GM20431 (cell line): Measurements from ENCODE around the gene AK9.
"Not testable (repeated sequence)": the region's sequence is repeated elsewhere in the genome, so short reads cannot be mapped to it uniquely, and the experiment has no call there.

Experiments
- in situ Hi-C: fragments of 300-500 bp; cut with MseI, MboI; formaldehyde crosslinking; loops from one replicate; pipeline ENCODE4 v1.15.0; 2020; ENCODE audit warnings: low sequenced_read_pairs; ENCODE audit not compliant: unreplicated experiment

AK9 gene

DNA sequence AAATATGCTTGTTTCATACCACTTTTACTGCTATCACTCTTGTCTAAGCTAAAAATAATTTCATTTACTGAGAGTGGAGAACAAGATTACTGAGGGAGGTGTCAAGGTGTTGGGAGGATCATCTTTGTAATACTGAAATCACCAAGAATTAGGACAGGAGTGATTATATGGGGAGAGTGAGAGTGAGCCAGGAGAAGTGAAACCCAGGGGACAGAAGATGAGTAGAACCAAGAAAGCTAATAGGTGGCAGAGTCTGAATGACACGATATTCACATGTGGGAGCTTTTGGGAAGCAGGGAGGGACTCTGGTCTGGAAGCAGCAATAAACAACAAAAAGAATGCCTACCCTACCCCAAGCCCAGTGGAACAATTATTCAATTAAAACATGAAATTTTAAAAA, 58.6 kb downstream of the AK9 start:
- in situ Hi-C loops, result no loop called here

DNA sequence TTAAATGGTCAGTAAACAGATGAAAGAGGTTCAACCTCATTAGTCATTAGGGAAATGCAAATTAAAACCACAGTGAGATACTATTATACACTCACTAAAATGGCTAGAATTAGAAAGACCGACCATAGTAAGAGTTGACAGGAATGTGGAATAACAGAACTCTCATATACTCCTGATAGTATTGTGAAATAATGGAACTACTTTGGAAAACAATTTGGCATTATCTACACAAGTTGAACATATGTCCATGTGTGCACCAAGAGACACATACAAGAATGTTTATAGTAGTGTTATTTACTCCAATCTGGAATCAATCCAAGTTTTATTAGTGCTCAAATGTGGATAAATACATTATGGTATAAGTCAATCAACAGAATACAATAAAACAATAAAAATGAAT, 59.6 kb downstream of the AK9 start:
- in situ Hi-C loops, result no loop called here

DNA sequence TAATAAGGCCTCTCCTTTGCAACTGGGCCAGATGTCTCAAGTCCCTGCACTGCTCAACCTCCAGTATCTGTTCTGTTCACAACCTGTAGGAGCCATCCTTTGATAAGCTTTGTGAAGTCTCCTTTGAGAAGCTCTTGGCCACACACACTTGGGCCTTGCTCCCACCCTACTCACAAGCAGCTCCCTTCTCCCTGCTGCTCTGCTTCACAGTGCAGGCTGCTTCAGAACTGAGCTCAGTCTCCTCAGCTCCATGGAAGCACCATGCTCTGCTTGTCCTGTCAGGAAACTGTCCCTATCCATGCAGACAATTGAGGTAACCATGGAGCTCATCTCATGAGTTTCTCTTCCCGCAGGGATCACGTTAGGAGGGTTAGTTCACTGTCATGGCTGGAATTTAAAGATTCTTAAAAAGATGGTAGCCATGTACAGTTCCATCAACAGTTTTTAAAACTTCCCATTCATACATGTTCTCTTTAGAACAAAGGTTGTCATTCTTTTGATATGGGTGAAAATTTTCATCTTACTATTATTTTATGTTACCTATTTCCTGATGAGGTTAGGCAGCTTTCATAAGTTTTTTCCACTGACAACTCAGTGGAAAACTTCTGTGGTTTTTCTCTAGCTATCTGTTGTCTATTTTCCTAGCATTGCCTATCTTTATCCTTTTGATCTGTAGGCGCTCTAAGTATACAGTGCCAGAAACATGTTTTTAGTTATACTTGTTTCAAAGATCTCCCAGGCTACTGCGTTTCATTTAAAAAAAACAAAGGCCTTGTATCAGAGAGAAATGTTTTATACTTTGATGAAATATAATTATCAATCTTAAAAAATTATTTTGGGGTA, 62.6 kb downstream of the AK9 start:
- in situ Hi-C loops, result no loop called here

DNA sequence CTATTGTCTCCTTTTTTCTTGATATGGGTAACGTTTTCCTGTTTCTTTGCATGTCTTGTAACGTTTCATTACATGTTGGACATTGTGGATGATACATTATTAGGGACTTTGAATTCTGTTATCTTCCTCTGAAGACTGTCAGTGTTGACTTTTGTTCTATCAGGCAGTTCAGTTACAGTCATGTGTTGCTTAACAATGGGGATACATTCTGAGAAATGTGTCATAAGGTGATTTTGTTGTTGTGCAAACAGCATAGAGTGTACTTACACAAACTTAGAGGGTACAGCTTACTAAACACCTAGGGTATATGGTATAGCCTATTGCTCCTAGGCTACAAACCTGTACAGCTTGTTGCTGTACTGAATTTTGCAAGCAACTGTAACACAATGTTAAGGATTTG, 64.7 kb downstream of the AK9 start:
- in situ Hi-C loops, result no loop called here

DNA sequence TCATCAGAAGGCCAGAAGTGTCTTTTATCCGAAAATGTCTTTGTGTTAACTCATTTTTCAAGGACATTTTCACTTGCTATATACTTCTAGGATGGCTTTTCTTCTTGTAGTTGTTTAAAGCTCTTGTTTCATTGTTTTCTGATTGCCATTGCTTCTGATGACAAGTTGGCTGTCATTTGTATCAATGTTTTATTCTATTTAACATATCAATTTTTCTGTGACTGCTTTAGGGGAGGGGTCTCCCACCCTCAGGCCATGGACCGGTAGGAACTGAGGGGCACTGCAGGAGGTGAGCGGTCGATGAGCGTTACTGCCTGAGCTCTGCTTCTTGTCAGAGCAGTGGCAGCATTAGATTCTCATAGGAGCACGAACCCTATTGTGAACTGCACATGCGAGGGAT, 65.8 kb downstream of the AK9 start:
- in situ Hi-C loops, result no loop called here

DNA sequence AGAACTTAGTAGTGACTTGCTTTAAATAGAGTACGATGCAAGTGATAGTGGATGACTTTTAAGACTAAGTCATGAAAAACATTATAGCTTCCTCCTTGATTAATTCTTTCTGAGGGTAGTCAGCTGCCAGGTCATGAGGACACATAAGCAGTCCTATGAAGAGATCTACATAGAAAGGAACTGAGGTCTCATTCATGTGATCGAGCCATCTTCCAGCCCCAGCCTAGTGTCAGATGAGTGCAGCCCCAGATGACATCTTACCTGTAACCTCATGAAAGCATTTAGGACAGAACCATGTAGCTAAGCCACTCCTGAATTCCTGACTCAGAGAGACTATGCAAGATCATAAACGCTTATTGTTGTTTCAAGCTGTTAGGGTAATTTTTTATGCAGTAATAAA, 67.7 kb downstream of the AK9 start:
- in situ Hi-C loops, result no loop called here

DNA sequence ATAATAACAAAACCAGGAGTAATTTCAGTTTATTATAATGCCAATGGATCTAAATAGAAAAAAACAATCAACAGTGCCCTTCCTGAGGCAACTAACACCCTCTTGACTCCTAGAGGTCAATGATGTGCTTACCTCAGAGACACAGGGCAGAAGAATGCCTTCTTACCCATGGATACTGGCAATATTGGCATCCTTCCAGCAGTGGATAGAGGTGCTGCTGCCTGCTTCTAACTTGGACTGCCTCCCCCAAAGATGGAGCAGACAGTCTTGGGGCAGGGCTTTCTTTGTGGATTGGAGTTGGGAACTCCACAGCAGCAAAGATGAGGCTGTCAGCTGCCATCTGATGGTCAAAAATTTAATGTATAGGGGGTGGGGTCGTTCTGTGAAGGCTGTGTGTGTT, 78.7 kb downstream of the AK9 start:
- in situ Hi-C loops, result no loop called here

DNA sequence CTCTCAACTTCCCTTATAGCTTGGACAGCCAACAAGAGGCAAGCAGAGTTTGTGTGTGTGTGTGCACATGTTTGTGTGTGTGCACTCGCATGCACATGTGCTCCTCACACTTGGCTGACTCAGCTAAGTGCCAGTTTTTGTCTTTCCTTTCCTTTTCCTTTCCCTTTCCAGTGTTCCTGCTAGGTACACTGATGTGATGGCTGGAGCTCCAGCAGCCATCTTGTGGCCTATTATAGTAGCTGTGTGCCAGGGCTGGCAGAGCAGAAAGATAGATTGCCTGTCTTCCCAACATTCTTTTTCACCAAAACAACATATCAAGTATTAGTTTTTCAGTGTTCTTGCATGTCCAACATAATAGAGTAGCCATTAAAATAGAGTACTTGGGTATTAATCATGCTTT, 79.5 kb downstream of the AK9 start:
- in situ Hi-C loops, result no loop called here

DNA sequence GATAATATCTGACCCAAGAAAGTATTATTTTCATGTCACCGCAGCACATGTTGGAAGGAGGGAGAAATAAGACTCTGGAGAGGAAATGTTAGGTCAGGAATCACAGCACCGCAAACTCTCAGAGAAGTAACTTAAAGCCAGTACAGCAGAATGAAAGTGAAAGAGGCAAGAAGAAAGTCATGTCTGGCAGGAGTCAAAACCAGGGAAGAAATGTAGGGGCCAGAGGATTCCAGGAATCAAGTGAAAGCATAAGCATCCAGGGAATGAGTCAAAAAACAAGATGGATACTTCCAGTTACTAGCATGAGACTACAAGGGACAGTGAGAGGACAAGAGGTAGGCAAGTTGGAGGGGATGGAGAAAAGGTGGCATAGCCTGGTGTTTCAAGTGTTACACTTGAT, 80.4 kb downstream of the AK9 start:
- in situ Hi-C loops, result no loop called here

DNA sequence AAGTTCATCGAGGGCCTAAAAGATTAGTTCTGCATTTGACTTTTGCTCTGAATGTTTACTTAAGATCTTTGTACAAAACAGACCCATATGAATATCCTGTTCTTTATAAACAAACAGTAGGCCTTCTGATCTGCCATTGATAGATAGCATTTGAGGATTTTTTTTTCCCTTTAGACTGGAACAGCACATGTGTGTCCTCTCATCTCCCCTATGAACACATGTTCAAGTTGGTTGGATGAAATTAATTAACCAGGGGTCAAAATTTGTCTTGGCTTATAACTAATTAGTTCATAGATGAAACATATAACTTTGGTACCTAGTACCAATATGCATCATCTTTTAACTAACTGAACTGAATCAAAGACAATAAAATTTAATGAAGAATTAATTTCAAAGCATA, 81.3 kb downstream of the AK9 start:
- in situ Hi-C loops, result no loop called here

DNA sequence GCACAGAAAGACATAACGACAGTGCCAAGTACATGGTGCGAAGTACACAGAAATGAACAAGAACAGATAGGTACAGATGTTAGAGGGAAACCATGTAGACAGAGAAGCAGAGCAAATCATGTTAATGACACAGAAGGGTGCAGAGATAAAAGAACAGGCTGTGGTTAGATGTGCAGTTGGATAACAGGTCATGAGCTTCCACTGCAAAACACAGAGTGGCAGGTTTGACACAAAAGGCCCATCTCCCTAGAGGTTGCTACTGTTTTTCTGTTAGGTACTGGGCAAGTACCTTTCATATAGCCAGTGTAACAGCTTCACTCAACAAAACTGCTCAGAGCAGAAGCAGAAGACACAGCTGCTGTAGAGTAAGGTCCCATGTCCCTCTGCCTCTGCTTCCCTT, 84.6 kb downstream of the AK9 start:
- in situ Hi-C loops, result no loop called here

DNA sequence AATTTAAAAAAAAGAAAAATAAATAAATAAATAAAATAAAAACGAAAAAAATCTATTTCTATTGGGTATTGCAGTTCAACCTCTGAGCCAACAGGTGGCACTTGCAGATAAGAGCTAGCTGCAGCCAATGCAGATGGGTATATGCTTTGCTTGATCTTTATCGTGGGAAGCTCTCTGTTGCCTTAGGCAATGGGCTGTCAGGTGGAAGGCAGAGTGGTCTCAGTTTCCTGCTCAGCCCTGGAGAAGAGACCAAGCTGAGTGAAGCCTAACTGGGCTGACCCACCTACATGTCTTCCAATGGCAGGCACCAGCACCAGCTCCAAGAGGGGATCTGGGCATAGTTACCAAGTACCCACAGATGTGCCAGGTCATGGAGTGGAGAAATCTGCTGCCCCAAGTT, 95.0 kb downstream of the AK9 start:
- in situ Hi-C loops, result no loop called here

DNA sequence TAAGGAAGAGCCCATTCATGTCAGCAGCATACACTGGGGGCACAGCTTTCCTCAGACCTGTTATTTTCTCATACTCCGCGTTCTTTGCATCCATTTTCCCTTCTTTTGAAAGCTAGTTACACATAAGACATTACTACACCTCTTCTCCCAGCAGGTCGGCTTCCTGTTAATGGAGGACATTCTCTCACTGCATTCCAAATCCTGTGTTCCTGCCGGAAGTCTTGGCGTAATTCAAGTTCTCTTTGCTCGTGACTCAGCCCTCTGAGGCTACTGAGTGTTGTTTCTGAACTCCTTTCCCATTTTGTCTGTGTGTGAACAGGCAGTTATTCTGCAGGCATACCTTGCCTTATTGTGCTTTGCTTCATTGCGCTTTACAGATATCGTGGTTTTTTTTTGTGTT, 110.5 kb downstream of the AK9 start:
- in situ Hi-C loops, result no loop called here

DNA sequence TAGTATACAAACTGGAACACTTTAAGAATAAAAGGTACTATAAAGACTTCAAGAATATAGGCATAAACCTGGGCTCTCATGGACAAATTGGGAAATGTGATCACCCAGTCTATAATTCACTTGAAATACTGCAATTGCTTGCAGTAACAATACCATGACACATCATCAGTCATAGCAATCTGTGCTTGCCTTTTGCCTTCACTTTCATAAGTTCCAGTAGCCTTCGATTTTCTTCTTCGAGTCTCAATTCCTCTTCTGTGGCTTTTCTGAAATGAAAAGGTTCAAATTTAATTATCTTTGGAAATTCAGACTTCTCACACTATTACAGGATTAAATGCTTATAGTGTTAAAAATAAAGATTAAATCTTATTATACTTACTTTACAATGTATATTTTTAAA, 111.6 kb downstream of the AK9 start:
- in situ Hi-C loops, result no loop called here

DNA sequence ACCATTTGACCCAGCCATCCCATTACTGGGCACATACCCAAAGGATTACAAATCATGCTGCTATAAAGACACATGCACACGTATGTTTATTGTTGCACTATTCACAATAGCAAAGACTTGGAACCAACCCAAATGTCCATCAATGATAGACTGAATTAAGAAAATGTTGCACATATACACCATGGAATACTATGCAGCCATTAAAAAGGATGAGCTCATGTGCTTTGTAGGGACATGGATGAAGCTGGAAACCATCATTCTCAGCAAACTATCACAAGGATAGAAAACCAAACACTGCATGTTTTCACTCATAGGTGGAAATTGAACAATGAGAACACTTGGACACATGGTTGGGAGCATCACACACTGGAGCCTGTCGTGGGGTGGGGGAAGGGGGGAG, 121.1 kb downstream of the AK9 start:
- in situ Hi-C loops, result not testable (repeated sequence)

DNA sequence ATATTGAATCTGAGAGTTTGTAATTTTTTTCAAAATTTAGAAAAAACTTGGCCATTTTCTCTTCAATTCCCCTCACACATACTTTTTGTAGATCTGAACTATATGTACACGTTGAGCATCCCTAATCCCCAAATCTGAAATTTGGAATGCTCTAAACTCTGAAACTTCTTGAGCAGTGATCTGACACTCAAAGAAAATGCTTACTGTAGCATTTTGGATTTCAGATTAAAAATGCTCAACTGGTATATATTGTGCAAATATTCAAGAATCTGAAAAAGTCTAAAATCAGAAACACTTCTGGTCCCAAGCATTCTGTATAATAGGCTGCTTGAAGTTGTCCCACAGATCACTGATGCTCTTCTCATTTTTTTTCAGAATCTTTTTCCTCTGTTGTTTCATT, 129.2 kb downstream of the AK9 start:
- in situ Hi-C loops, result no loop called here

DNA sequence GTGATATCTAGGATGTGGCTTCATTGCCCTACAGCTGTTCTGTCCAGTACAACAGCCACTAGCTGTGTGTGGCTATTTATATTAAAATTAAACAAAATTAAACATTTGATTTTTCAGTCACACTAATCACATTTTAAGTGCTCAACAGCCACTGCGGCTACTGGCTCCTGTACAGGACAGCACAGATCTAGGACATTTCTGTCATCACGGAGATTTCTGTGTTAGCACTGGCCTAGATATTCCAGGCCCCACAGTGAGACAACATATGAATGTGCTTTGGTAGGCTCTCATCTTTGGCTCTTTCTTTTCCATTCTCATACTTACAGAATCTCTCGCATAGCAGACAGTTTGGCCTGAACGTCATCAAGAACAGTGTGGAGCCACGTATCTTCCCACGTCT, 159.6 kb downstream of the AK9 start:
- in situ Hi-C loops, result loop anchor here (25.0 kb wide), 1 partner anchor 531 kb away; no protein-coding TSS in a partner anchor

DNA sequence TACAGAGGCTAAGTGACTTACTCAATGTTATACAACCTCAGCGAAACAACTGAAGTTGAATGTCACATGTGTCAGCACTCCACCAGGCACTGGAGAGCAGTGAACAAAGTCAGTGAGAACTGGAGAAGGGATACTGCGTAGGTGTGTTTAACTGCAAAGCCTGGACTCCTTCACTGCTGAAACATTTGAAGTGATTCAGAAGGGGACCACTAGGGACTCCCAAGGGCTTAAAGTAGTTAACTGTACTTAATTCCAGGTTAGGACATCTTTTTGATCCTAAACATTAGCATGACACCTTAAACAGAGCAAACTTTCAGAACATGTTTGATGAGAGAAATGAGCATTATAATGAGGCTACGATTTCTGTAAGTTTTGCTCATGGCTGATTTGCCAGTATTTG, 163.0 kb downstream of the AK9 start:
- in situ Hi-C loops, result loop anchor here (25.0 kb wide), 1 partner anchor 534 kb away; no protein-coding TSS in a partner anchor

DNA sequence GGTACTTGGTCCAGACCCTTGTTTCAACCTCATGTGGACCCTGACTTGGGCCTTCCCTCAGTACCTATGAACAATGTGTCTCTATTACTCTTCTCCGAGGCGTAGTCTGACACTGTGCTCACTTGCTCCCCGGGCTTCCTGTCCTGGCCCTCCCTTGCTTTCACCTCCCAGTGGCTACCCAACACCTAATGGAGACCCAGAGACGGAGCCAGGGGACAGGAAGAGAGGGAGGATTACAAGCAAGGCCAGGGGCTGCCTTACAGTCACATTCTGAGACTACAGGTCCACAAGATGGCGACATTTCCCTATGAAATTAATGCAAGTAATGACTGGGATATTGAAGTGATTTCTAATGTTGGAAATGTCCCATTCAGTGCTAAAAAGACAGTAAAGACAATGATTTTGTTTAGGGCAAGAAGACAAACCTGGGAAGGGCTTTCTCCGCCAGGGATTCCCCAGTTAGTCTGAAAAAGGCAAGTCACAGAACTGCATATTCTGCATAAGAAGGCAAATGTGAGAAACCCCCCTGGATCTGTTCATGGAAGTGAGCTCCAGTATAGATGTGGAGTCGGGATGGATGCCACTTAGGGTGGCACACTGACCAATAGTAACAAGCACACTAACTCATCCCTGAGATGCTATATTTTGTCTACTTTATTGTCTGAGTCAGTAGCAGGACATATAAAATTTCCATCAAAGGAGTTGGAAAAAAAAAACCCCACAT, 163.9 kb downstream of the AK9 start:
- in situ Hi-C loops, result loop anchor here (25.0 kb wide), 1 partner anchor 535 kb away; no protein-coding TSS in a partner anchor

DNA sequence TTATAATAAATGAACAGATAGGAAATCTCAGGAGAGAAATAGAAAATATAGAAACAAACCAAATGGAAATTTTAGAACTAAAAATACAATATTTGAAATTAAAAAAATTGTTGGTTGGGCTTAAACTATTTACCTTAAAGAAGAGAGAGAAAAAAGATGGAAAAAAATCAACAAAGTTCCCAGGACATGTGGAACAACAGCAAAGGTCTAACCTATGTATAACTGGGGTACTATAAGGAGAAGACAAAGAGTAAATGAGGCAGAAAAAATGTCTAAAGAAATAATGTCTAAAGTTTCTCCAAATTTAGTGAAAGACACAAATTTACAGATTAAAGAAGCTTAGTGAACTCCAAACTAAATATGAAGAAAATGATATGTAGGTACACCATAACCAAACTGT, 166.9 kb downstream of the AK9 start:
- in situ Hi-C loops, result no loop called here

DNA sequence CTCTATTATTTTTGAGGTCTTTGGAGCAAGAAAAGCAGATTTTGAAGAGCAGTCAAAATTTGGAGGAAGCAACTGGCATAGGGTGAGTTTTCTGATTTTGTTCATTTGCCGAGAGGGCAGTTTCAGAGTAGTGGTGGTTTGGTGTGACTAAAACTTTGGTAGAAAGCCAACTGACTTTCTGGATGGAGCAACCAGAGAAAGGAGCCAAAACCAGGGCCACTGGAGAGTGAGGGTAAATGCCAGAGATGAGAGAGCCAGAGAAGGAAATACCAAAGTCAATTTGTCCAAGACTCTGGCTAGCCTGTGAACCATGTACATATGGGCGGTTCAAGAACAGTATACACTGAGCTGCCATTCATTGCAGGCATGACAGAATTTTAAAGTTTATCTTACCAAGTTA, 167.5 kb downstream of the AK9 start:
- in situ Hi-C loops, result no loop called here

DNA sequence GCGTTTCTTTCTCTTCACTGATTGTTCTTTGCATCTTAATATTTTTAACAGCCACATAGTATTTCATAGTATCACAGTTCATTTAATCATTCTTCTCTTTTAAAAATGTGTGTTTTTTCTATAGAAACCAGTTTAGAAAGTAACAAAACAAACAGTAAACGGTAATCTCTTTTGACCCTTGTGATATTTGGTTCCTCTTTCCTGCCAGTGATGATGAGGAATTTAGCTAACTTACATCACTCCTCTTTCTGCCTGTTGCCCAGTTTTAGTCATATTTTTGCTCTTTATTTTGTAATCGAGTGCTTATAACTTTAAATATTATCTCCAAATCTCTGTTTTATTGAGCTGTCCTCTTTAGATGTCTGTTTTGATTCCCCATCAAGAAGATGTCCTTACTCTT, 169.9 kb downstream of the AK9 start:
- in situ Hi-C loops, result no loop called here
